M059J (cell line): ENCODE data around the gene EPB41L2. TPM values are rescaled to one million over a fixed set of nuclear protein-coding genes. Genes with fewer than 3 reads are reported as not detected.
A peak's percentile ranks its signal among the peaks of the same experiment; 100 is the strongest.

Experiments
- DNase-seq: peaks from one replicate; pipeline ENCODE4 v3.0.0-alpha.2; 2012; ENCODE audit warnings: low read depth
- total RNA-seq: library from RNA; depleted of rRNA; stranded (reverse); fragments of >200 nt; shearing (Covaris generic); gene quantifications from 2 replicates; pipeline ENCODE4 v1.2.3, GENCODE V29; 2014

EPB41L2 gene
- total RNA-seq, 1 experiment from 2014 or later, result 43.0 TPM

- DNase-seq, result no peak
Observed at GRCh38 chr6:130978180-130978579, 84.9 kb downstream of the EPB41L2 start.

- peak; percentile 64 for DNase-seq
Observed at GRCh38 chr6:130975325-130975724, 87.7 kb downstream of the EPB41L2 start.

- DNase-seq, result no peak
Observed at GRCh38 chr6:130973521-130974277, 89.3 kb downstream of the EPB41L2 start.

GRCh38 chr6:130971504-130971903 lies 91.5 kb downstream of the EPB41L2 start:
- no peak for DNase-seq

- no peak for DNase-seq
Observed at GRCh38 chr6:130970839-130971410, 92.1 kb downstream of the EPB41L2 start.

GRCh38 chr6:130969791-130970491 lies 93.1 kb downstream of the EPB41L2 start:
- DNase-seq, result no peak

GRCh38 chr6:130969166-130969565 lies 93.9 kb downstream of the EPB41L2 start:
- DNase-seq, result no peak

- no peak for DNase-seq
Observed at GRCh38 chr6:130968476-130968875, 94.6 kb downstream of the EPB41L2 start.

- DNase-seq, result no peak
Observed at GRCh38 chr6:130967502-130968445, 95.3 kb downstream of the EPB41L2 start.

GRCh38 chr6:130966344-130966980 lies 96.6 kb downstream of the EPB41L2 start:
- DNase-seq, result peak; percentile 34

- peak; percentile 66 for DNase-seq
Observed at GRCh38 chr6:130965656-130966055, 97.4 kb downstream of the EPB41L2 start.

GRCh38 chr6:130964808-130965604 lies 98.0 kb downstream of the EPB41L2 start:
- DNase-seq, result no peak

- no peak for DNase-seq
Observed at GRCh38 chr6:130964289-130964688, 98.8 kb downstream of the EPB41L2 start.

GRCh38 chr6:130962966-130963365 lies 100.1 kb downstream of the EPB41L2 start:
- no peak for DNase-seq

GRCh38 chr6:130961148-130961547 lies 101.9 kb downstream of the EPB41L2 start:
- peak; percentile 33 for DNase-seq

- DNase-seq, result no peak
Observed at GRCh38 chr6:130959951-130960350, 103.1 kb downstream of the EPB41L2 start.

GRCh38 chr6:130958468-130958867 lies 104.6 kb downstream of the EPB41L2 start:
- peak; percentile 78 for DNase-seq

- no peak for DNase-seq
Observed at GRCh38 chr6:130955755-130956154, 107.3 kb downstream of the EPB41L2 start.

GRCh38 chr6:130949553-130949952 lies 113.5 kb downstream of the EPB41L2 start:
- no peak for DNase-seq

GRCh38 chr6:130947464-130947863 lies 115.6 kb downstream of the EPB41L2 start:
- no peak for DNase-seq
